Epithelial cell of proximal tubule (primary cell): Measurements from ENCODE around the gene THYN1. TPM values are rescaled to one million over a fixed set of nuclear protein-coding genes. Genes with fewer than 3 reads are reported as not detected.
"Not testable (repeated sequence)": the region's sequence is repeated elsewhere in the genome, so short reads cannot be mapped to it uniquely, and the experiment has no call there.

ENCODE experiments used
- DNase-seq: peaks from one replicate; pipeline ENCODE4 v3.0.0-alpha.2; 2011; ENCODE audit warnings: low read depth
- H3K4me3 ChIP-seq: 2 replicates; pipeline ENCODE4 v1.5.1; 2011; ENCODE audit warnings: low read depth, mild to moderate bottlenecking, low read length
- CTCF ChIP-seq: conservative IDR thresholded peaks from 2 replicates; pipeline ENCODE4 v1.5.1; 2012; ENCODE audit warnings: low read depth, mild to moderate bottlenecking, low read length
- total RNA-seq: library from RNA; depleted of rRNA; stranded (reverse); fragments of >200 nt; gene quantifications from 2 replicates; pipeline ENCODE4 v1.2.3, GENCODE V29; 2015

THYN1 gene
- total RNA-seq, 1 donor from 2014 or later = 51.6 TPM

- no peak overlapping the region for H3K4me3 ChIP-seq
- no peak for TF ChIP-seq CTCF
- DNase-seq = no peak
Measured at GRCh38 chr11:134289789-134290188, 36.6 kb upstream of the THYN1 start.

GRCh38 chr11:134289167-134289566, 36.0 kb upstream of the THYN1 start:
- DNase-seq = no peak
- H3K4me3 ChIP-seq = no peak overlapping the region
- no peak for TF ChIP-seq CTCF

- no peak overlapping the region for H3K4me3 ChIP-seq
- TF ChIP-seq CTCF = no peak
- DNase-seq = no peak
Measured at GRCh38 chr11:134288486-134288885, 35.3 kb upstream of the THYN1 start.

GRCh38 chr11:134287561-134287960, 34.4 kb upstream of the THYN1 start:
- no peak for DNase-seq

GRCh38 chr11:134284349-134284748, 31.2 kb upstream of the THYN1 start:
- H3K4me3 ChIP-seq, DNase-seq: not testable (repeated sequence)

More at GRCh38 chr11:134287561-134287960, 34.4 kb upstream of the THYN1 start:
- no peak overlapping the region for H3K4me3 ChIP-seq
- no peak for TF ChIP-seq CTCF

- DNase-seq = no peak
- H3K4me3 ChIP-seq = no peak overlapping the region
- TF ChIP-seq CTCF = no peak
Measured at GRCh38 chr11:134283461-134284230, 30.5 kb upstream of the THYN1 start.

GRCh38 chr11:134282121-134283045, 29.2 kb upstream of the THYN1 start:
- no peak for DNase-seq
- no peak overlapping the region for H3K4me3 ChIP-seq
- no peak for TF ChIP-seq CTCF

- not testable (repeated sequence) for DNase-seq, H3K4me3 ChIP-seq
Measured at GRCh38 chr11:134281635-134282034, 28.5 kb upstream of the THYN1 start.
